ENCODE results near the gene ELFN1.
"Not testable (repeated sequence)": the region's sequence is repeated elsewhere in the genome, so short reads cannot be mapped to it uniquely, and the experiment has no call there.

Gene ELFN1

DNA sequence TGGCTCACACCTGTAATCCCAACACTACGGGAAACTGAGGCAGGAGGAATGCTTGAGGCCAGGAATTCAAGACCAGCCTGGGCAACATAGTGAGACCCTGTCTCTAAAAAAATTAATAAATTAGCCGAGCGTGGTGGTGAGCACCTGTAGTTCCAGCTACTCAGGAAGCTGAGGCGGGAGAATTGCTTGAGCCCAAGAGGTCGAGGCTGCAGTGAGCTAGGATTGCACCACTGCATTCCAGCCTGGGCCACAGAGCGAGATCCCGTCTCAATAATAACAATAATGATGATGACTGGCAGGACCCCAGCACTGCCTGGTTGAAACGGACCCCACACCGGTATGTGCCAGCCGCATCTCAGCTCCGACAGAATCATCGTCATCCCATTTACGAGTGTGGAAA, 93.0 kb downstream of the ELFN1 start:
- TF ChIP-seq, protein P1, sequence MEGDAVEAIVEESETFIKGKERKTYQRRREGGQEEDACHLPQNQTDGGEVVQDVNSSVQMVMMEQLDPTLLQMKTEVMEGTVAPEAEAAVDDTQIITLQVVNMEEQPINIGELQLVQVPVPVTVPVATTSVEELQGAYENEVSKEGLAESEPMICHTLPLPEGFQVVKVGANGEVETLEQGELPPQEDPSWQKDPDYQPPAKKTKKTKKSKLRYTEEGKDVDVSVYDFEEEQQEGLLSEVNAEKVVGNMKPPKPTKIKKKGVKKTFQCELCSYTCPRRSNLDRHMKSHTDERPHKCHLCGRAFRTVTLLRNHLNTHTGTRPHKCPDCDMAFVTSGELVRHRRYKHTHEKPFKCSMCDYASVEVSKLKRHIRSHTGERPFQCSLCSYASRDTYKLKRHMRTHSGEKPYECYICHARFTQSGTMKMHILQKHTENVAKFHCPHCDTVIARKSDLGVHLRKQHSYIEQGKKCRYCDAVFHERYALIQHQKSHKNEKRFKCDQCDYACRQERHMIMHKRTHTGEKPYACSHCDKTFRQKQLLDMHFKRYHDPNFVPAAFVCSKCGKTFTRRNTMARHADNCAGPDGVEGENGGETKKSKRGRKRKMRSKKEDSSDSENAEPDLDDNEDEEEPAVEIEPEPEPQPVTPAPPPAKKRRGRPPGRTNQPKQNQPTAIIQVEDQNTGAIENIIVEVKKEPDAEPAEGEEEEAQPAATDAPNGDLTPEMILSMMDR (IDR thresholded peaks at IDR 0.05; ENCODE audit: insufficient read depth, low read length, poor library complexity, severe bottlenecking) = no peak
- no peak for TF ChIP-seq EZH2phosphoT487 (conservative IDR thresholded peaks at IDR 0.05; ENCODE audit: low read length)
- H3K9ac ChIP-seq (ENCODE audit: low read length) = no peak overlapping the region
- H2AFZ ChIP-seq (ENCODE audit: low read depth, low read length, severe bottlenecking) = no peak overlapping the region
- H4K20me1 ChIP-seq (ENCODE audit: low read depth, low read length) = no peaks in the 10 kb centered on the region
- no peak overlapping the region for H3K27ac ChIP-seq (ENCODE audit: low read depth, low read length)
- no peaks in the 10 kb centered on the region for H3K79me2 ChIP-seq (ENCODE audit: insufficient read depth, low read length)
- H3K9me3 ChIP-seq (ENCODE audit: insufficient read depth, low read length) = no peaks in the 10 kb centered on the region
- no peaks in the 10 kb centered on the region for H3K36me3 ChIP-seq (ENCODE audit: low read length)
- H3F3A ChIP-seq (ENCODE audit: insufficient read depth) = no peaks in the 10 kb centered on the region
- H3K9me2 ChIP-seq (replicated peaks; ENCODE audit: insufficient read depth, low read length) = no peaks in the 10 kb centered on the region
- H3K4me2 ChIP-seq (ENCODE audit: low read depth, low read length, poor library complexity, severe bottlenecking) = no peak overlapping the region
- no peak overlapping the region for H3K4me3 ChIP-seq (ENCODE audit: insufficient read depth, low read length, poor library complexity, severe bottlenecking)
- H3K27me3 ChIP-seq (ENCODE audit: low read length) = no peaks in the 10 kb centered on the region

GRCh38 chr7:1763911-1764310, 93.8 kb downstream of the ELFN1 start:
- H4K20me1 ChIP-seq (ENCODE audit: low read depth, low read length); H3K9me3 ChIP-seq (ENCODE audit: insufficient read depth, low read length); H3K27ac ChIP-seq (ENCODE audit: low read depth, low read length); H3K36me3 ChIP-seq (ENCODE audit: low read length); H3K4me3 ChIP-seq (ENCODE audit: insufficient read depth, low read length, poor library complexity, severe bottlenecking); H3K9me2 ChIP-seq (replicated peaks; ENCODE audit: insufficient read depth, low read length); H3K9ac ChIP-seq (ENCODE audit: low read length); H3K79me2 ChIP-seq (ENCODE audit: insufficient read depth, low read length); H3F3A ChIP-seq (ENCODE audit: insufficient read depth); H2AFZ ChIP-seq (ENCODE audit: low read depth, low read length, severe bottlenecking); H3K27me3 ChIP-seq (ENCODE audit: low read length); H3K4me2 ChIP-seq (ENCODE audit: low read depth, low read length, poor library complexity, severe bottlenecking): not testable (repeated sequence)

DNA sequence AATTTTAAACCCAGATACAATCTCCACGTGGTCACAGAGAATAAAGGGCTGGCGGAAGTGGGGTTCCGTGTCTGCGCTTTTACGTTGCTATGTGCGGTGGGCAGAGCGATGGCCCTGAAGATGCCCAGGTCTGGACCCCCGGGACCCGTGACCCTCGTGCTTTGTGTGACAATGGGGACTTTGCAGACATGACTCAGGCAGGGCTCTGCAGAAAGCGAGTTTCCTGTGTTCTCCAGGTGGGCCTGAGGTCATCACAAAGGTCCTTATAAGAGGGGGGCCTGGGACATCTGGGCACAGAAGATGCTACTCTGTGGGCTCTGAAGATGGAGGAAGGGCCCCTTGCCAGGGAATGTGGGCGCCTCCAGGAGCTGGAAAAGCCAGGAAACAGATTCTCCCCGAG, 95.3 kb downstream of the ELFN1 start:
- TF ChIP-seq, protein P1 (IDR thresholded peaks at IDR 0.05; ENCODE audit: insufficient read depth, low read length, poor library complexity, severe bottlenecking) = no peak
- TF ChIP-seq EZH2phosphoT487 (conservative IDR thresholded peaks at IDR 0.05; ENCODE audit: low read length) = no peak
- H3K4me2 ChIP-seq (ENCODE audit: low read depth, low read length, poor library complexity, severe bottlenecking) = no peak overlapping the region

GRCh38 chr7:1767524-1767923, 97.4 kb downstream of the ELFN1 start:
- H3K36me3 ChIP-seq (ENCODE audit: low read length) = no peaks in the 10 kb centered on the region
- H4K20me1 ChIP-seq (ENCODE audit: low read depth, low read length) = no peaks in the 10 kb centered on the region
- no peaks in the 10 kb centered on the region for H3K27me3 ChIP-seq (ENCODE audit: low read length)
- H3K4me3 ChIP-seq (ENCODE audit: insufficient read depth, low read length, poor library complexity, severe bottlenecking) = no peak overlapping the region
- TF ChIP-seq, protein P1 (IDR thresholded peaks at IDR 0.05; ENCODE audit: insufficient read depth, low read length, poor library complexity, severe bottlenecking) = peak; percentile 14
- TF ChIP-seq EZH2phosphoT487 (conservative IDR thresholded peaks at IDR 0.05; ENCODE audit: low read length) = no peak
- H3F3A ChIP-seq (ENCODE audit: insufficient read depth) = no peaks in the 10 kb centered on the region
- no peaks in the 10 kb centered on the region for H3K9me3 ChIP-seq (ENCODE audit: insufficient read depth, low read length)
- H3K9me2 ChIP-seq (replicated peaks; ENCODE audit: insufficient read depth, low read length) = no peaks in the 10 kb centered on the region
- no peak overlapping the region for H3K9ac ChIP-seq (ENCODE audit: low read length)
- H3K27ac ChIP-seq (ENCODE audit: low read depth, low read length) = no peak overlapping the region
- H2AFZ ChIP-seq (ENCODE audit: low read depth, low read length, severe bottlenecking) = no peak overlapping the region
- no peaks in the 10 kb centered on the region for H3K79me2 ChIP-seq (ENCODE audit: insufficient read depth, low read length)
- no peak overlapping the region for H3K4me2 ChIP-seq (ENCODE audit: low read depth, low read length, poor library complexity, severe bottlenecking)

More for the DNA sequence above, 95.3 kb downstream of the ELFN1 start:
- Histone ChIP-seq H3F3A (ENCODE audit: insufficient read depth) (no peaks in the 10 kb centered on the region), H3K27me3 (ENCODE audit: low read length) (no peaks in the 10 kb centered on the region), H2AFZ (ENCODE audit: low read depth, low read length, severe bottlenecking) (no peak overlapping the region), H3K36me3 (ENCODE audit: low read length) (no peaks in the 10 kb centered on the region), H3K4me3 (ENCODE audit: insufficient read depth, low read length, poor library complexity, severe bottlenecking) (no peak overlapping the region), H3K79me2 (ENCODE audit: insufficient read depth, low read length) (no peaks in the 10 kb centered on the region), H3K27ac (ENCODE audit: low read depth, low read length) (no peak overlapping the region), H3K9ac (ENCODE audit: low read length) (no peak overlapping the region), H3K9me2 (replicated peaks; ENCODE audit: insufficient read depth, low read length) (no peaks in the 10 kb centered on the region), H3K9me3 (ENCODE audit: insufficient read depth, low read length) (no peaks in the 10 kb centered on the region), H4K20me1 (ENCODE audit: low read depth, low read length) (no peaks in the 10 kb centered on the region)
